ENCODE measurements around the gene ACADS.

Gene ACADS

GRCh38 chr12:120719072-120719471 is 6.6 kb upstream of the ACADS start:
- no peak for TF ChIP-seq ESRRG (CRISPR knock-in tag; IDR thresholded peaks at IDR 0.05)
- no peak for TF ChIP-seq CREB5 (CRISPR knock-in tag; IDR thresholded peaks at IDR 0.05; ENCODE audit: low read depth)
- no peak for TF ChIP-seq OSR1 (CRISPR knock-in tag; IDR thresholded peaks at IDR 0.05)
- TF ChIP-seq ZNF8 (CRISPR knock-in tag; IDR thresholded peaks at IDR 0.05) = no peak
- TF ChIP-seq POU6F1 (CRISPR knock-in tag; IDR thresholded peaks at IDR 0.05; ENCODE audit: borderline replicate concordance, low read depth) = no peak
- no peak for TF ChIP-seq CSDC2 (CRISPR knock-in tag; IDR thresholded peaks at IDR 0.05)
- TF ChIP-seq ISL1 (CRISPR knock-in tag; IDR thresholded peaks at IDR 0.05) = no peak
- TF ChIP-seq ZNF565 (CRISPR knock-in tag; conservative IDR thresholded peaks at IDR 0.05; ENCODE audit: low read depth) = no peak
- TF ChIP-seq ARNTL (CRISPR knock-in tag; IDR thresholded peaks at IDR 0.05; ENCODE audit: borderline replicate concordance, low read depth) = no peak
- no peak for TF ChIP-seq ZC3H10 (CRISPR knock-in tag; IDR thresholded peaks at IDR 0.05)
- no peak for ATAC-seq

- ATAC-seq = no peak
- no peak for TF ChIP-seq BACH2 (CRISPR knock-in tag; IDR thresholded peaks at IDR 0.05; ENCODE audit: borderline replicate concordance)
- TF ChIP-seq TCF4 (CRISPR knock-in tag; IDR thresholded peaks at IDR 0.05; ENCODE audit: borderline replicate concordance) = no peak
- no peak for TF ChIP-seq SNAI2 (CRISPR knock-in tag; IDR thresholded peaks at IDR 0.05)
- TF ChIP-seq ARNTL (CRISPR knock-in tag; IDR thresholded peaks at IDR 0.05; ENCODE audit: borderline replicate concordance, low read depth) = no peak
- no peak for TF ChIP-seq TSHZ2 (CRISPR knock-in tag; IDR thresholded peaks at IDR 0.05)
- TF ChIP-seq PATZ1 (CRISPR knock-in tag; IDR thresholded peaks at IDR 0.05; ENCODE audit: borderline replicate concordance) = no peak
- TF ChIP-seq CSDC2 (CRISPR knock-in tag; IDR thresholded peaks at IDR 0.05) = no peak
- no peak for TF ChIP-seq ZNF8 (CRISPR knock-in tag; IDR thresholded peaks at IDR 0.05)
- TF ChIP-seq TOX (CRISPR knock-in tag; IDR thresholded peaks at IDR 0.05; ENCODE audit: borderline replicate concordance) = no peak
- TF ChIP-seq CREB5 (CRISPR knock-in tag; IDR thresholded peaks at IDR 0.05; ENCODE audit: low read depth) = no peak
- no peak for TF ChIP-seq GLIS3 (CRISPR knock-in tag; IDR thresholded peaks at IDR 0.05)
- no peak for TF ChIP-seq ZC3H10 (CRISPR knock-in tag; IDR thresholded peaks at IDR 0.05)
- TF ChIP-seq OSR1 (CRISPR knock-in tag; IDR thresholded peaks at IDR 0.05) = no peak
- no peak for TF ChIP-seq ZFP30 (CRISPR knock-in tag; IDR thresholded peaks at IDR 0.05)
- TF ChIP-seq PPARA (CRISPR knock-in tag; IDR thresholded peaks at IDR 0.05; ENCODE audit: borderline replicate concordance) = no peak
- TF ChIP-seq CSRNP3 (CRISPR knock-in tag; IDR thresholded peaks at IDR 0.05) = no peak
- no peak for TF ChIP-seq ZNF70 (CRISPR knock-in tag; IDR thresholded peaks at IDR 0.05)
- TF ChIP-seq ZFP3 (CRISPR knock-in tag; IDR thresholded peaks at IDR 0.05) = no peak
- TF ChIP-seq RARB (CRISPR knock-in tag; IDR thresholded peaks at IDR 0.05) = no peak
- no peak for TF ChIP-seq ESRRG (CRISPR knock-in tag; IDR thresholded peaks at IDR 0.05)
Observed at GRCh38 chr12:120719496-120720233, 6.0 kb upstream of the ACADS start.

Data from SK-N-SH treated with all-trans-retinoic acid at 6 μM for 48 hours (cell line).